SJSA1 (cell line): ENCODE data around the gene EPHA2. TPM values are rescaled to one million over a fixed set of nuclear protein-coding genes. Genes with fewer than 3 reads are reported as not detected.
A peak's percentile ranks its signal among the peaks of the same experiment; 100 is the strongest.

ENCODE experiments used
- DNase-seq, 2 experiments: peaks; one replicate each; pipeline ENCODE4 v3.0.0-alpha.2; 2015 to 2020; ENCODE audit warnings: low spot score in 2 of 2, low read depth in 1 of 2
- H3K27ac ChIP-seq: fragments of 250-450 bp; sonication (Bioruptor Pico); 2 replicates; pipeline ENCODE4 v1.5.1; 2020; ENCODE audit warnings: mild to moderate bottlenecking, moderate library complexity
- H3K27me3 ChIP-seq: fragments of 250-450 bp; sonication (Bioruptor Pico); replicated peaks from 2 replicates; pipeline ENCODE4 v1.5.1; 2020; ENCODE audit warnings: mild to moderate bottlenecking, moderate library complexity
- H3K36me3 ChIP-seq: fragments of 250-450 bp; sonication (Bioruptor Pico); 2 replicates; pipeline ENCODE4 v1.5.1; 2020; ENCODE audit warnings: mild to moderate bottlenecking
- H3K4me1 ChIP-seq: fragments of 250-450 bp; sonication (Bioruptor Pico); replicated peaks from 2 replicates; pipeline ENCODE4 v1.6.1; 2021; ENCODE audit warnings: mild to moderate bottlenecking
- H3K4me3 ChIP-seq: fragments of 250-450 bp; sonication (Bioruptor Pico); 2 replicates; pipeline ENCODE4 v1.5.1; 2020; ENCODE audit warnings: mild to moderate bottlenecking
- H3K9me3 ChIP-seq: fragments of 250-450 bp; sonication (Bioruptor Pico); replicated peaks from 2 replicates; pipeline ENCODE4 v1.5.1; 2020; ENCODE audit warnings: mild to moderate bottlenecking
- total RNA-seq: library from RNA; depleted of rRNA; stranded (reverse); fragments of >200 nt; shearing (Covaris generic); gene quantifications from 2 replicates; pipeline ENCODE4 v1.2.3, GENCODE V29; 2014

The EPHA2 gene
- total RNA-seq, 1 experiment from 2014 or later: 51.0 TPM

DNA sequence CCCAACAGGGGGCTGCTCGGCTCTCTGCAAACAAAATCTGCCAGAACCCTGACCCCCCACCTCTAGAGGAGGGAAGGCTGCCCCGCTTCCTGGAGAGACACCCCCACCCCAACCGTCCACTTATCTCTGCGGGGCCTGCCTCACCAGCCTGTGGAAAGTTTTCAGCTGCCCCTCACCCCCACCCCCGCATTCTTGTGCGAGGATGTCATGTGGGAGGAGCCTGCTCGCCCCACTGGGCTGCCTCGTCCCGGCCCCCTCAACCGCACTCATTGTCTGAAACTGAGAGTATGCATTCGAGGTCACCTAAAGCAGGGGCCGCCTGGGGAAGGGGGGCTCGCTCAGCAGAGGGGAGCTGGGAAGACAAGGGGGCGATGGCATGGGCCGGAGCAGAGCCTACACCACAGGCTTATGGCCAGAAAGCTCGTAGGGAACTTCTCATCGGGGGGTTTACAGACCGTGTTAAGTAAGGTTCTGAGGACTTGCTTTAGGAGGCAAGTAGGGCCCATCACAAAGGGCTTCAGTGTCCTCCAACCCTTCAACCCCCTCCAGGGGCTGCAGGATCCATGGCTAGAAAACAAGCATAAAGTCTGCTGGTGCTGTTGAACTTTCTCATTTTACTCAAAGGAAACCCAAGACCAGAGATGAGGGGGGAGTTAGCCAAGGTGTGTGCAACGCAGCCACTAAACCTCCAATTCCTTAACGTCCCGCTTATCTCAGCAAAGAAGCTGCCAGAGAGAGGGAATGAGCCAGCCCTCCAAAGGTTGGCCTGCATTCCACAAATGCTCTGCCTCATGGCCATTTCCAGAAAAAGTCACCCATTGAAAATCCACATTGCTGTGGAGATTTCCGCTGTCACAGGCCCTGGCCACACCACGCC lies 9.4 kb downstream of the EPHA2 start:
- H3K27me3 ChIP-seq: no peaks in the 10 kb centered on the region
- H3K4me1 ChIP-seq: peaks cover 81% of the 10 kb centered on the region
- H3K9me3 ChIP-seq: no peaks in the 10 kb centered on the region
- peaks cover 93% of the 10 kb centered on the region for H3K36me3 ChIP-seq
- peak; percentile 98 to 99 for DNase-seq
- H3K27ac ChIP-seq: peak overlapping the region; percentile 95
- H3K4me3 ChIP-seq: peak overlapping the region; percentile 14

DNA sequence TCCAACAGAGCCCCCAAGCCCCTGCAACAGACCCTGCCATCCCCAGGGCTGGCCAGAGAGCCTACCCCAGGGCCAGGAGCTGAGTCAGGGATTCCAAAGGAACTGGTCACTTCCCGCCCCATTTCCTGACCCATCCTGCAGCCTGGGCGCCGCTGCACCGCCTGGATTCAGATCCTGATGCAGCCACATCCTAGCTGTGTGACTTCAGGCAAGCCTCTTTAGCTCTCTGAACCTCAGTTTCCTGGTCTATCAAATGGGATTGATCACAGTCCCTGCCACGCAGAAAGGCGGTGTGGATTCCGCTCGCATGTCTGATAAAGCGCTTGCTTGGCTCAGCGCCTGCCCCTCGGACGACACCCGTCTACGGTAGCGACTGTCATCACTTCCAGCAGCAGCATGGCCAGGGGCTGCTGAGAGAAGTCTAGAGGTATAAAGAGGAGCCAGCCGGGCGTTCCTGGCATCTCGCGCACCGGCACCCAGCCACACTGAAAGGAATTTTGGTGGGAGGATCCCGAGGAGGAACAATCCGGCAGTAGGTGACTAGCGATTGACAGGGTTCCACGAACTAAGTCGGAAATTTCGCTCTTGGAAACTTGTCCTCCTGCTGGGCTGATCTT lies 10.1 kb downstream of the EPHA2 start:
- Histone ChIP-seq H3K27me3 (no peaks in the 10 kb centered on the region), H3K27ac (peak overlapping the region; percentile 95), H3K36me3 (peaks cover 93% of the 10 kb centered on the region), H3K9me3 (no peaks in the 10 kb centered on the region), H3K4me3 (peak overlapping the region; percentile 14), H3K4me1 (peaks cover 81% of the 10 kb centered on the region)
- peak; percentile 93 to 95 for DNase-seq

DNA sequence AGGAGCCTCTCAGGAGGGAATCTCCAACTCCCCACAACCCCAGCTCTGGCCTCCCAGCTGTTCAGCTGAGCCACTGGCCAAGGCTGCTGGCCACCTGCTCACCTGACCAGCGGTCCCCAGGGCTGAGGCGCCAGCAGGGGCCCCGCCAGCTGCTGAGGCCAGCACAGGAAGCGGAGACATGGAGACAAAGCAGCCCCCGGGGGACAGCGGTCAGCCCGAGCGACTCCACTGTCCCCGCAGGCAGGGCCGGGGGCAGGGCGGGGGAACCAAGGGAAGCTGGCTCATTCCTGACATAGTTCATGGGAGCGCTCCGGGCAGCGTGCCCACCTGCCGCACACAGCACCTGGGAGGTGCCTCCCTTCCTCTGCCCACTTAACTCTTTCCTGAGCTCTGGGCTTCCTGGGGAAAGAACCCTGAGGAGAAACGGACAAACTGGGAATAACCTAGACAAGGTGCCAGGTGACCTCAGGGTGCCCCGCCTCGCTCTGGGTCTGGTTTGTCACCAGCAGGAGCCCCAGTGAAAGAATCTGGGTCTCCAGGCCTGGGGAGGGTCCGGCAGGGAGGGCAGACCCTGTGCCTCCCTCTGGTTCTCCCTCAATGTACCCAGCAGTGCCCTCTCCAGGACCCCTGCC lies 10.7 kb downstream of the EPHA2 start:
- DNase-seq: peak; percentile 95
- H3K27me3 ChIP-seq: no peaks in the 10 kb centered on the region
- no peaks in the 10 kb centered on the region for H3K9me3 ChIP-seq
- H3K36me3 ChIP-seq: peaks cover 93% of the 10 kb centered on the region
- H3K4me1 ChIP-seq: peaks cover 81% of the 10 kb centered on the region
- H3K27ac ChIP-seq: peak overlapping the region; percentile 95
- peak overlapping the region; percentile 2; the same call in 1 of the 2 replicates for H3K4me3 ChIP-seq

DNA sequence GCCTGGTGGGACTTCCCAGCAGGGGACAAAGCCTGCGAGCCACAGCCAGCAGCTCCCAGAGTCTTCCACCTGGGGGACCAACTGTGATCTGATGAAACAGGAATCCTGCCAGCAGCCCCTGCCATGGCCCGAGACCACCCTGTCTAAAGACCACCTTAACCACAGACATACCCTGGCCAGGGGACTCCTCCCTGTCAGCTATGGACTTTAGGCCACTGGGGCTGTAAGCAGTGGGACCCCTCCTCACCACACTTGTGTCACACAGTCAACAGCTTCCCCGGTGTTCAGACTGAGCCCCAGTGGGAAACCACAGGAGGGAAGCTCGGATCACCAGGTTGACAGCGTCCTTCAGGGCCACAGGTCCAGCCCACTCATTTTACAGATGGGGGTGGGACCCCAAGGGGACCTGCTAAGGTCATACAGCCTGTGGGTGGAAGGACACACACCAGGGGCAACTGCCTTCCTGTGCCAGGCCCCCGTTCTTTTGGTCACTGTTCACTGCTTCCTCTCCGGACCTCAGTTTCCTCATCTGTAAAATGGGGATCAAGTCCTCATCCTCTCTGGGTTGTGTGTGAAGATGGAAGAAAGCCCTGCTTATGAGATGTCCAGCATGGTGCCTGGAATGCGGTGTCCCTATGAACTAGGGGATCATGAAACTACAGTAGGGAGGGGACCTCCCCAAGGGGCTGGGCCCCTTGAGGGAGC lies 11.4 kb downstream of the EPHA2 start:
- no peaks in the 10 kb centered on the region for H3K9me3 ChIP-seq
- H3K27me3 ChIP-seq: no peaks in the 10 kb centered on the region
- H3K4me1 ChIP-seq: peaks cover 88% of the 10 kb centered on the region
- peak overlapping the region; percentile 95 for H3K27ac ChIP-seq
- DNase-seq: peak in 1 of 2 experiments; percentile 39
- H3K36me3 ChIP-seq: peaks cover 91% of the 10 kb centered on the region
- no peak overlapping the region for H3K4me3 ChIP-seq

- Histone ChIP-seq H3K27ac (peak overlapping the region; percentile 95), H3K27me3 (no peaks in the 10 kb centered on the region), H3K9me3 (no peaks in the 10 kb centered on the region), H3K4me3 (no peak overlapping the region), H3K36me3 (peaks cover 91% of the 10 kb centered on the region), H3K4me1 (peaks cover 93% of the 10 kb centered on the region)
- DNase-seq: peak; percentile 62 to 81
These were observed 12.1 kb downstream of the EPHA2 start for GRCh38 chr1:16143566-16144324.

DNA sequence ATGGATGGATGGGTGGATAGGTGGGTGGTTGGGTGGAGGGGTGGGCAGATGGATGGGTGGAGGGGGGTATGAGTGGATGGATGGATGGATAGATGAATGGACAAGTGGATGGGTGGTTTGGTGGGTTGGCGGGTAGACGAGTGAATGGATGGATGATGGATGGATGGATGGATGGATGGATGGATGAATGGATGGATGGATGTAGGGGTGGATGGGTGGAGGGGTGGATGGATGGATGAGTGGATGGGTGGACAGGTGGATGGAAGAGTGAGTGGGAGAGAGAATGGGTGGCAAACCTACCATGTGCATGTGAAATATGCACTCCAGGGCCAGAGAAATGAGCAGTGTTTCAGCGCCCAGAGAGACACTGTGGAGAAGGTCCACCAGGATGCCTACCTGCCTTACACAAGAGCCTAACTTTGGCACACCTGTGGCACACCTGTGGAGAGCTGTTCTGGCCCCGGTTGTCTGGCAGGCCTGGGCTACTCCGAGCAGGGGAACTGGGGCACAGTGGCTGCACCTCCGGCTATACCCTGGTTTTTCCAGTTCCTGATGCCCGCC lies 12.8 kb downstream of the EPHA2 start:
- Histone ChIP-seq H3K9me3 (no peaks in the 10 kb centered on the region), H3K4me3 (no peak overlapping the region), H3K36me3 (peaks cover 91% of the 10 kb centered on the region), H3K4me1 (peaks cover 93% of the 10 kb centered on the region), H3K27ac (no peak overlapping the region), H3K27me3 (no peaks in the 10 kb centered on the region)
- no peak for DNase-seq

DNA sequence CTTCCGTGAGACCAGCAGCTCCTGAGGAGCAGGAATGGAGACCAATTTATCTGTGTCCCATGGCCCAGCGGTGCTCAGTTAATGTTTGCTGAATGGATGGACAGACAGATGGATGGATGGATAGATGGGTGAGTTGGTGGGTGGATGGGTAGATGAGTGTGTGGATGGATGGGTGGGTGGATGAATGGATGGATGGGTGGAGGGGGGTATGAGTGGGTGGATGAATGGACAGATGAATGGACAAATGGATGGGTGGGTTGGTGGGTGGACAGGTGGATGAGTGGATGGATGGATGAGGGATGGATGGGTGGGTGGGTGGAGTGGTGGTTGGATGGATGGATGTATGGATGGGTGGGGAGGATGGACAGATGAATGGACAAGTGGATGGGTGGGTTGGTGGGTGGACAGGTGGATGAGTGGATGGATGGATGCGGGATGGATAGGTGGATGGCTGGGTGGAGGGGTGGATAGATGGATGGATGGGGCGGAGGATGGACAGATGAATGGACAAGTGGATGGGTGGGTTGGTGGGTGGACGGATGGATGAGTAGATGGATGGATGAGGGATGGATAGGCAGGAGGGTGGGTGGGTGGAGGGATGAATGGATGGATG lies 13.4 kb downstream of the EPHA2 start:
- no peak overlapping the region for H3K27ac ChIP-seq
- no peak for DNase-seq
- no peaks in the 10 kb centered on the region for H3K9me3 ChIP-seq
- H3K4me3 ChIP-seq: no peak overlapping the region
- peaks cover 88% of the 10 kb centered on the region for H3K4me1 ChIP-seq
- H3K27me3 ChIP-seq: no peaks in the 10 kb centered on the region
- peaks cover 91% of the 10 kb centered on the region for H3K36me3 ChIP-seq

- Histone ChIP-seq H3K4me3 (no peak overlapping the region), H3K27ac (no peak overlapping the region), H3K4me1 (peaks cover 81% of the 10 kb centered on the region), H3K36me3 (peaks cover 91% of the 10 kb centered on the region), H3K9me3 (no peaks in the 10 kb centered on the region), H3K27me3 (no peaks in the 10 kb centered on the region)
- no peak for DNase-seq
These were observed 14.1 kb downstream of the EPHA2 start for GRCh38 chr1:16141573-16142336.

- Histone ChIP-seq H3K27ac (peak overlapping the region; percentile 57), H3K4me3 (no peak overlapping the region), H3K27me3 (no peaks in the 10 kb centered on the region), H3K4me1 (peaks cover 65% of the 10 kb centered on the region), H3K9me3 (no peaks in the 10 kb centered on the region), H3K36me3 (peaks cover 91% of the 10 kb centered on the region)
- DNase-seq: no peak
These were observed 15.7 kb downstream of the EPHA2 start for GRCh38 chr1:16140068-16140596.

DNA sequence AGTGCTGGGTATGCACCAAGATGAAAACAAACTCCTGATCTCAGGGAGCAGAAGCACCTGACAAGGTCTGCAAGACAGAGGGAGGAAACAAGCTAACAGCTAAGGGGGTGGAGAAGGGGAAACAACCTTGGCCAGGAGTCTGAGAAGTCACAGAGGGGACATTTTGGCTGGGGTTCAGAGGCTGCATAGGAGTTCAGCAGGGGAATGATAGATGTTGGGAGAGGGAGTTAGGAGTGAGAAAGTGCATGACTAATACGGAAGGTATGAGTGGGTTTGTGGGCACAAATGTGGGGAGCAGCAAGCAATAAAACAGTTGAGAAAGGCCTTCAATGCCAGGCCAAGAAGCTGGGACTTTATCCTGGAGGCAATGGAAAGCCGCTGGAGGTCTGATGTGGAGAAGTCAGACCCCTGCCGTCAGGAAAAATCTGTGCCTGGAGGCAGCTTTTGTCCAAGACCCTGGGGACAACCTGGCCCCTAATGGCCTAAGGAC lies 16.4 kb downstream of the EPHA2 start:
- H3K27ac ChIP-seq: peak overlapping the region; percentile 57
- H3K4me1 ChIP-seq: peaks cover 58% of the 10 kb centered on the region
- H3K9me3 ChIP-seq: no peaks in the 10 kb centered on the region
- H3K4me3 ChIP-seq: no peak overlapping the region
- peak; percentile 86 for DNase-seq
- H3K36me3 ChIP-seq: peaks cover 91% of the 10 kb centered on the region
- H3K27me3 ChIP-seq: no peaks in the 10 kb centered on the region

DNA sequence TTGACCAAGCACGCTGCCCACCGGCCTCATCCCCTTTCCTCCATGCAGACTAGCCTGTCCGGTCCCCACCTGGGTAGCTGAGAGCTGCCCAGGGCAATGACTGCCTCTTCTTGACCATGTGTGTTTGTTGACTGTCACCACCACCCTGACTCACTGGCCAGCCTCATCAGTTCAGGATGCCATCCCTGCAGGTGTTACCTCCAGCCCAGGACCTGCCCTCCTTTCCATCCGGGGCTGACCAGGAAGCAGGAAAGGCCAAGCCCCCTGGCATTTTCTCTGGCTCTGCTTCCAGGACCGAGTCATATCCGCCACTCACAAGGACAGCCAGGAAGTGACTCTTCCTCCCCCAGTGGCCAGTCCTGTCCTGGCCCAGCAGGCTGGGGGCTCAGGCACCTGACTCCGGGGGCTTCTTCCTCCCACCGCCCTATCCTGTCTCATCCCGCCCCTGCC lies 17.1 kb downstream of the EPHA2 start:
- no peaks in the 10 kb centered on the region for H3K27me3 ChIP-seq
- H3K27ac ChIP-seq: peak overlapping the region; percentile 57
- H3K4me3 ChIP-seq: no peak overlapping the region
- peaks cover 51% of the 10 kb centered on the region for H3K4me1 ChIP-seq
- H3K36me3 ChIP-seq: peaks cover 91% of the 10 kb centered on the region
- H3K9me3 ChIP-seq: no peaks in the 10 kb centered on the region
- peak in 1 of 2 experiments; percentile 49 for DNase-seq
